Stomach (tissue), 4 donors: ENCODE measurements around the gene PFKP.

Source experiments
- EP300 ChIP-seq: sonication (generic); formaldehyde crosslinking; IDR thresholded peaks from one replicate; pipeline ENCODE4 v1.6.1; 2017; ENCODE audit warnings: antibody characterized with exemption
- POLR2A ChIP-seq, 4 donors: fragments of 450-650 bp; IDR thresholded peaks; one replicate each; pipeline ENCODE4 v1.6.1; 2016; ENCODE audit warnings: antibody characterized with exemption in 4 of 4, control low read depth in 2 of 4, mild to moderate bottlenecking in 1 of 4, moderate library complexity in 1 of 4
- POLR2AphosphoS5 ChIP-seq, 3 donors: sonication (generic); formaldehyde crosslinking; IDR thresholded peaks; one replicate each; pipeline ENCODE4 v1.6.1; 2016; ENCODE audit warnings: antibody characterized with exemption in 3 of 3
- TF ChIP-seq, protein P1 (sequence below), 7 experiments: fragments of 450-650 bp in 4 of 7; fragments of 200-600 bp in 3 of 7; sonication (generic) in 3 of 7; IDR thresholded peaks; one replicate each; pipeline ENCODE4 v1.5.1; 2016 to 2019; ENCODE audit warnings: antibody characterized with exemption in 7 of 7, control low read depth in 2 of 7, mild to moderate bottlenecking in 1 of 7

DNA sequence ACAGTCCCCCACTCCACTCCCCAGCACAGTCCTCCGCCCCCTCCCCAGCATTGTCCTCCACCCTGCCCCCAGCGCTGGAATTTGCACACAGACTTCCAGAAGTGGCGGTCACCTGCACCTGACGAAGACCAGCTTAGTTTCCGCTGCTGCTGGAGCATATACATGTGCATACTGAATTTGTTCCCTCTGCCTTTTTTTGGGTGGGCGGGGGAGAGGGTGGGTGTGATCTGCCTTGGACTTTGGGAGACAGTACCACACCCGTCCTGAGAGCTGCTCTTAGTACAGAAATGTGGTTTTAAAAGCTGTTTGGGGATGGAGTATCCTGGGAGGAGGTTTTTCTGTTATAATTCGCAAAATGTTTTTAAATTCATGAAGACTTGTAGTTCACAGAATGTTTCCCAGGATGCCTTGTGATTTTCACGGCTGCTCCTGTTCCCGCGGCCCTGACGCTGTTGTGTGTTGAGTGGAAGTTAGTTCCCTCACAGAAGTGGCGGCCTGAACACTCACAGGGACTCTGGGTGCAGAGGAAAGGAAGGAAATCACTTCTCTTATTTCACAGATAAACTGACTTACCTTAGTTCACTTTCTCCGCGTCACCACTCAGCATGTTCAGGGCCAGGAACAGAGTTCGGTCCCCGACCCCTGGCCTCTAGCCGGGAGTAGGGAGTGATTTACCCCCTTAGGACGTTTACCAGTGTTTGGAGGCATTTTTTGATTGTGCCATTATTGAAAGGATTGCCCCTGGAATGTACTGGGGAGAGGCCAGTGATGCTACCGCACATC is 18.6 kb downstream of the PFKP start:
- TF ChIP-seq POLR2AphosphoS5 (IDR thresholded peaks at IDR 0.05) = no peak
- TF ChIP-seq POLR2A (IDR thresholded peaks at IDR 0.05) = no peak
- TF ChIP-seq, protein P1, sequence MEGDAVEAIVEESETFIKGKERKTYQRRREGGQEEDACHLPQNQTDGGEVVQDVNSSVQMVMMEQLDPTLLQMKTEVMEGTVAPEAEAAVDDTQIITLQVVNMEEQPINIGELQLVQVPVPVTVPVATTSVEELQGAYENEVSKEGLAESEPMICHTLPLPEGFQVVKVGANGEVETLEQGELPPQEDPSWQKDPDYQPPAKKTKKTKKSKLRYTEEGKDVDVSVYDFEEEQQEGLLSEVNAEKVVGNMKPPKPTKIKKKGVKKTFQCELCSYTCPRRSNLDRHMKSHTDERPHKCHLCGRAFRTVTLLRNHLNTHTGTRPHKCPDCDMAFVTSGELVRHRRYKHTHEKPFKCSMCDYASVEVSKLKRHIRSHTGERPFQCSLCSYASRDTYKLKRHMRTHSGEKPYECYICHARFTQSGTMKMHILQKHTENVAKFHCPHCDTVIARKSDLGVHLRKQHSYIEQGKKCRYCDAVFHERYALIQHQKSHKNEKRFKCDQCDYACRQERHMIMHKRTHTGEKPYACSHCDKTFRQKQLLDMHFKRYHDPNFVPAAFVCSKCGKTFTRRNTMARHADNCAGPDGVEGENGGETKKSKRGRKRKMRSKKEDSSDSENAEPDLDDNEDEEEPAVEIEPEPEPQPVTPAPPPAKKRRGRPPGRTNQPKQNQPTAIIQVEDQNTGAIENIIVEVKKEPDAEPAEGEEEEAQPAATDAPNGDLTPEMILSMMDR (IDR thresholded peaks at IDR 0.05) = no peak
- TF ChIP-seq EP300 = no peak
